SK-N-SH (cell line): ENCODE measurements around the gene ZYG11B. TPM values are rescaled to one million over a fixed set of nuclear protein-coding genes. Genes with fewer than 3 reads are reported as not detected.
"Not testable (repeated sequence)": the region's sequence is repeated elsewhere in the genome, so short reads cannot be mapped to it uniquely, and the experiment has no call there.

Source experiments
- CTCF ChIA-PET: fragments of 300-600, 350-600 bp; formaldehyde crosslinking; extraction: SDS; loops from one replicate; lab custom pipeline; 2021; lab: Yijun Ruan, JAX
- POLR2A ChIA-PET: fragments of 350-600 bp; sonication (Branson Sonifier 250); formaldehyde crosslinking; extraction: SDS; loops from one replicate; lab custom pipeline; 2020; ENCODE audit warnings: antibody characterized with exemption, inconsistent platforms; lab: Yijun Ruan, JAX
- DNase-seq: peaks from one replicate; pipeline ENCODE4 v3.0.0; 2012
- H2AFZ ChIP-seq: fragments of 200-600 bp; sonication (generic); 2 replicates; pipeline ENCODE4 v1.8.1; 2016; ENCODE audit warnings: antibody characterized with exemption, mild to moderate bottlenecking, low read depth
- H3F3A ChIP-seq: fragments of 200-600 bp; sonication (generic); replicated peaks from 2 replicates; pipeline ENCODE3; 2016; ENCODE audit warnings: antibody characterized with exemption, mild to moderate bottlenecking; ENCODE audit not compliant: insufficient read depth
- H3K27ac ChIP-seq, 2 experiments: fragments of 200-500 bp in 1 of 2; fragments of 200-600 bp in 1 of 2; sonication (Bioruptor generic) in 1 of 2; sonication (generic), shearing (Covaris generic) in 1 of 2; 2 replicates each; pipeline versions ENCODE4 v1.5.1 to v1.6.1; 2014 to 2016; ENCODE audit warnings: low read depth in 2 of 2, inconsistent platforms in 1 of 2, low read length in 1 of 2, mild to moderate bottlenecking in 1 of 2, mixed read lengths in 1 of 2
- H3K27me3 ChIP-seq: fragments of 200-600 bp; sonication (generic), shearing (Covaris generic); 2 replicates; pipeline ENCODE4 v1.6.1; 2016; ENCODE audit warnings: mixed run types; ENCODE audit not compliant: insufficient read depth
- H3K36me3 ChIP-seq, 2 experiments: fragments of 200-500 bp in 1 of 2; fragments of 200-600 bp in 1 of 2; sonication (Bioruptor generic) in 1 of 2; sonication (generic) in 1 of 2; replicated peaks in 1 of 2; 2 replicates each; pipeline versions ENCODE3 to v1.5.1; 2014 to 2016; ENCODE audit warnings: low read length in 1 of 2, mild to moderate bottlenecking in 1 of 2; ENCODE audit not compliant: insufficient read depth in 2 of 2, control insufficient read depth in 1 of 2
- H3K4me1 ChIP-seq, 2 experiments: fragments of 200-500 bp in 1 of 2; fragments of 200-600 bp in 1 of 2; sonication (Bioruptor generic) in 1 of 2; sonication (generic), shearing (Covaris generic) in 1 of 2; 2 replicates each; pipeline versions ENCODE4 v1.5.1 to v1.6.1; 2014 to 2016; ENCODE audit warnings: low read depth in 1 of 2, low read length in 1 of 2, mixed run types in 1 of 2; ENCODE audit not compliant: insufficient read depth in 2 of 2, control insufficient read depth in 1 of 2
- H3K4me2 ChIP-seq: fragments of 200-600 bp; sonication (generic), shearing (Covaris generic); 2 replicates; pipeline ENCODE4 v1.6.1; 2017; ENCODE audit warnings: mixed run types
- H3K4me3 ChIP-seq, 2 experiments: fragments of 200-500 bp in 1 of 2; fragments of 200-600 bp in 1 of 2; sonication (Bioruptor generic) in 1 of 2; sonication (generic), shearing (Covaris generic) in 1 of 2; 2 replicates each; pipeline versions ENCODE4 v1.5.1 to v1.8.1; 2014 to 2016; ENCODE audit warnings: low read depth in 2 of 2, inconsistent platforms in 1 of 2, low read length in 1 of 2, mild to moderate bottlenecking in 1 of 2, mixed read lengths in 1 of 2, moderate library complexity in 1 of 2
- H3K79me2 ChIP-seq: fragments of 200-600 bp; sonication (generic); 2 replicates; pipeline ENCODE4 v1.8.1; 2017; ENCODE audit warnings: mild to moderate bottlenecking; ENCODE audit not compliant: insufficient read depth
- H3K9ac ChIP-seq: fragments of 200-600 bp; sonication (generic); 2 replicates; pipeline ENCODE4 v1.6.1; 2017; ENCODE audit warnings: mixed run types
- H3K9me2 ChIP-seq: fragments of 200-600 bp; sonication (generic); 2 replicates; pipeline ENCODE4 v1.6.1; 2017; ENCODE audit warnings: mixed run types
- H3K9me3 ChIP-seq: fragments of 200-600 bp; sonication (generic); 2 replicates; pipeline ENCODE4 v1.6.1; 2017; ENCODE audit warnings: mixed run types, mild to moderate bottlenecking, moderate library complexity
- H4K20me1 ChIP-seq: fragments of 200-600 bp; sonication (generic); 2 replicates; pipeline ENCODE4 v1.6.1; 2017; ENCODE audit warnings: mild to moderate bottlenecking, mixed run types; ENCODE audit not compliant: insufficient read depth
- EZH2phosphoT487 ChIP-seq: fragments of 200-600 bp; sonication (generic); IDR thresholded peaks from 2 replicates; pipeline ENCODE4 v1.6.1; 2017; ENCODE audit warnings: low read depth, mixed run types, mild to moderate bottlenecking, antibody characterized with exemption, moderate library complexity, borderline replicate concordance
- FOSL2 ChIP-seq: IDR thresholded peaks from 2 replicates; pipeline ENCODE4 v1.4.0; 2012; ENCODE audit warnings: low read depth, mild to moderate bottlenecking, moderate library complexity, borderline replicate concordance
- FOXJ3 ChIP-seq: sonication (generic); formaldehyde crosslinking; IDR thresholded peaks from 2 replicates; pipeline ENCODE4 v1.5.1; 2020; ENCODE audit warnings: mild to moderate bottlenecking, missing genetic modification reagents
- GABPA ChIP-seq: IDR thresholded peaks from 2 replicates; pipeline ENCODE4 v1.4.0; 2012; ENCODE audit warnings: low read depth, mild to moderate bottlenecking
- MEF2A ChIP-seq: IDR thresholded peaks from 2 replicates; pipeline ENCODE4 v1.4.0; 2012; ENCODE audit warnings: low read depth, borderline replicate concordance
- NFIC ChIP-seq: IDR thresholded peaks from 2 replicates; pipeline ENCODE4 v1.4.0; 2012; ENCODE audit warnings: borderline replicate concordance
- POLR2AphosphoS5 ChIP-seq: IDR thresholded peaks from 2 replicates; pipeline ENCODE4 v1.6.1; 2012; ENCODE audit warnings: low read depth, low read length
- REST ChIP-seq: IDR thresholded peaks from 2 replicates; pipeline ENCODE4 v1.6.1; 2012; ENCODE audit warnings: mild to moderate bottlenecking, low read depth, low read length, moderate library complexity
- SIN3A ChIP-seq: IDR thresholded peaks from 2 replicates; pipeline ENCODE4 v1.6.1; 2012; ENCODE audit warnings: low read depth, mild to moderate bottlenecking, low read length, moderate library complexity, borderline replicate concordance
- SMC3 ChIP-seq: IDR thresholded peaks from 2 replicates; pipeline ENCODE4 v1.6.1; 2012; ENCODE audit warnings: low read depth, low read length, improper control_type of control experiment
- USF1 ChIP-seq: IDR thresholded peaks from 2 replicates; pipeline ENCODE4 v1.4.0; 2012; ENCODE audit warnings: low read depth, borderline replicate concordance
- USF2 ChIP-seq: fragments of 150-350 bp; IDR thresholded peaks from 2 replicates; pipeline ENCODE4 v1.6.1; 2017; ENCODE audit warnings: antibody characterized with exemption, low read length, low read depth, borderline replicate concordance
- YY1 ChIP-seq: IDR thresholded peaks from 2 replicates; pipeline ENCODE4 v1.4.0; 2012; ENCODE audit warnings: low read depth, mild to moderate bottlenecking
- WGBS: methylation state at CpG from one replicate; pipeline ENCODE4 v1.1.6; 2017; ENCODE audit warnings: low lambda C conversion rate; 5-methylcytosine and 5-hydroxymethylcytosine counted together
- polyA plus RNA-seq, 3 experiments: library from polyadenylated mRNA; depleted of rRNA; stranded (reverse); fragments of >200 nt; gene quantifications; 2 replicates each; pipeline ENCODE4 v1.2.3, GENCODE V29; 2012
- TF ChIP-seq, protein P1 (sequence below): fragments of 200-600 bp; sonication (generic); IDR thresholded peaks from 2 replicates; pipeline ENCODE4 v1.6.1; 2017; ENCODE audit warnings: antibody characterized with exemption, mild to moderate bottlenecking, moderate library complexity

ZYG11B gene
- polyA plus RNA-seq, 1 of the 3 experiments (the other 2 are of a cell fraction) = 5.8 TPM

GRCh38 chr1:52801011-52801410 is 74.8 kb downstream of the ZYG11B start:
- Histone ChIP-seq H3K9me3 (no peaks in the 10 kb centered on the region), H3K4me2 (no peak overlapping the region), H3K36me3 (peaks cover 13 to 43% of the 10 kb centered on the region in 2 experiments), H3K27ac (no peak overlapping the region), H4K20me1 (no peaks in the 10 kb centered on the region), H3K27me3 (no peaks in the 10 kb centered on the region), H3F3A (peaks cover 13% of the 10 kb centered on the region), H3K79me2 (no peaks in the 10 kb centered on the region), H3K9ac (no peak overlapping the region), H3K4me1 (no peaks in the 10 kb centered on the region), H3K4me3 (no peak overlapping the region), H3K9me2 (no peaks in the 10 kb centered on the region), H2AFZ (no peak overlapping the region)
- POLR2A ChIA-PET = interaction anchor here (0.6 kb wide), 1 partner anchor 98 kb away, joined by 6 read pairs; no protein-coding TSS in a partner anchor
- CTCF ChIA-PET = interaction anchor here (0.8 to 1.6 kb wide), 3 partner anchors 10 to 22 kb away, joined by 3 to 4 read pairs (median 3); no protein-coding TSS in a partner anchor
- DNase-seq = no peak
- TF ChIP-seq POLR2AphosphoS5 (no peak), SIN3A (no peak), REST (no peak), USF2 (no peak), USF1 (no peak), FOSL2 (no peak), EZH2phosphoT487 (no peak), FOXJ3 (CRISPR knock-in tag) (no peak), SMC3 (no peak), NFIC (no peak), GABPA (no peak), YY1 (no peak), MEF2A (no peak)
- TF ChIP-seq, protein P1, sequence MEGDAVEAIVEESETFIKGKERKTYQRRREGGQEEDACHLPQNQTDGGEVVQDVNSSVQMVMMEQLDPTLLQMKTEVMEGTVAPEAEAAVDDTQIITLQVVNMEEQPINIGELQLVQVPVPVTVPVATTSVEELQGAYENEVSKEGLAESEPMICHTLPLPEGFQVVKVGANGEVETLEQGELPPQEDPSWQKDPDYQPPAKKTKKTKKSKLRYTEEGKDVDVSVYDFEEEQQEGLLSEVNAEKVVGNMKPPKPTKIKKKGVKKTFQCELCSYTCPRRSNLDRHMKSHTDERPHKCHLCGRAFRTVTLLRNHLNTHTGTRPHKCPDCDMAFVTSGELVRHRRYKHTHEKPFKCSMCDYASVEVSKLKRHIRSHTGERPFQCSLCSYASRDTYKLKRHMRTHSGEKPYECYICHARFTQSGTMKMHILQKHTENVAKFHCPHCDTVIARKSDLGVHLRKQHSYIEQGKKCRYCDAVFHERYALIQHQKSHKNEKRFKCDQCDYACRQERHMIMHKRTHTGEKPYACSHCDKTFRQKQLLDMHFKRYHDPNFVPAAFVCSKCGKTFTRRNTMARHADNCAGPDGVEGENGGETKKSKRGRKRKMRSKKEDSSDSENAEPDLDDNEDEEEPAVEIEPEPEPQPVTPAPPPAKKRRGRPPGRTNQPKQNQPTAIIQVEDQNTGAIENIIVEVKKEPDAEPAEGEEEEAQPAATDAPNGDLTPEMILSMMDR = no peak

- H4K20me1 ChIP-seq, H3K27me3 ChIP-seq, H3K79me2 ChIP-seq, H3K9me2 ChIP-seq, POLR2A ChIA-PET, H3K9me3 ChIP-seq, H3K4me2 ChIP-seq, H3K4me3 ChIP-seq, H3F3A ChIP-seq, H3K4me1 ChIP-seq, DNase-seq, H2AFZ ChIP-seq, H3K9ac ChIP-seq, H3K27ac ChIP-seq: not testable (repeated sequence)
- H3K36me3 ChIP-seq = peaks cover 8 to 44% of the 10 kb centered on the region in 2 experiments
- CTCF ChIA-PET = interaction anchor here (1.2 kb wide), 1 partner anchor 22 kb away, joined by 6 read pairs; no protein-coding TSS in a partner anchor
- 95% methylated on average over 3 of the region's 3 CpGs for WGBS
Measured at GRCh38 chr1:52804083-52804482, 77.8 kb downstream of the ZYG11B start.
